ENCODE data around the gene AP5B1. TPM values are rescaled to one million over a fixed set of nuclear protein-coding genes. Genes with fewer than 3 reads are reported as not detected.

The AP5B1 gene
- total RNA-seq, 5 donors from 2014 or later (not counting 1 experiment from before 2014, with no cell fraction given), result 17.7 to 31.6 (median 30.1) TPM

DNA sequence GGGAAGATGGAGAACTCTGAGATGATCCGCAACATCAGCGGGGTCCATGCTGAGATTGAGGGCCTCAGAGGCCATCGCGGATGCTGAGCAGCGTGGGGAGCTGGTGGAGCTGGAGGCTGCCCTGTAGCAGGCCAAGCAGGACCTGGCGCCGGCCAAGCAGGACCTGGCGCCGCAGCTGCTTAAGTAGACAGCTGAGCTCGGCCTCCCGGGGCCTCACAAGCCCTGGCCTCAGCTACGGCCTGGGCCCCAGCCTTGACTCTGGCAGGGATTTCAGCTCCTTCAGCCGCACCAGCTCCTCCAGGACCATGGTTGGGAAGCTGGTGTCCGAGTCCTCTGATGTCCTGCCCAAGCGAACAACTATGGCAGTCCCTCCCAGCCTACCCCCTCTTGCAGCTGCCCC is 52.9 kb downstream of the AP5B1 start:
- Mint-ChIP-seq H3K4me3 (no peak overlapping the region), H3K4me1 (no peaks in the 10 kb centered on the region), H3K27ac (no peak overlapping the region), H3K9me3 (no peaks in the 10 kb centered on the region), H3K36me3 (no peaks in the 10 kb centered on the region), H3K27me3 (peaks cover 10 to 15% of the 10 kb centered on the region in 2 donors)
- Histone ChIP-seq H3K9me3 (no peaks in the 10 kb centered on the region), H3K4me3 (ENCODE audit: control insufficient read depth in 1 of 2, extremely low read depth in 1 of 2, low read length in 1 of 2) (no peak overlapping the region), H3K36me3 (ENCODE audit: control insufficient read depth in 2 of 2, extremely low read depth in 1 of 2, insufficient read depth in 1 of 2, low read length in 1 of 2) (no peaks in the 10 kb centered on the region), H3K27ac (ENCODE audit: low read length) (no peak overlapping the region), H3K4me1 (ENCODE audit: control insufficient read depth in 1 of 2, extremely low read depth in 1 of 2, insufficient read depth in 2 of 2, low read length in 2 of 2) (no peaks in the 10 kb centered on the region), H3K27me3 (replicated peaks in 1 of 2; ENCODE audit: control insufficient read depth in 2 of 2, extremely low read depth in 1 of 2, insufficient read depth in 2 of 2, low read length in 1 of 2) (peaks cover 0 to 28% of the 10 kb centered on the region in 2 experiments)
- 94% methylated on average over 14 of the region's 15 CpGs for WGBS (ENCODE audit: insufficient coverage)
- CTCF ChIA-PET, result interaction anchor here in 1 of 2 donors (0.6 to 0.7 kb wide), 2 partner anchors 43 to 119 kb away, joined by 4 read pairs; no protein-coding TSS in a partner anchor
- POLR2A ChIA-PET, result interaction anchor here in 1 of 2 donors (0.6 kb wide), 1 partner anchor 54 kb away, joined by 4 read pairs; no protein-coding TSS in a partner anchor
- ATAC-seq (replicated peaks in 1 of 4) (no peak), DNase-seq (no peak)

- no peak overlapping the region for H3K27ac Mint-ChIP-seq
- Histone ChIP-seq H3K27me3 (replicated peaks in 1 of 2; ENCODE audit: control insufficient read depth in 2 of 2, extremely low read depth in 1 of 2, insufficient read depth in 2 of 2, low read length in 1 of 2) (peaks cover 0 to 24% of the 10 kb centered on the region in 2 experiments), H3K36me3 (ENCODE audit: control insufficient read depth in 2 of 2, extremely low read depth in 1 of 2, insufficient read depth in 1 of 2, low read length in 1 of 2) (no peaks in the 10 kb centered on the region), H3K27ac (ENCODE audit: low read length) (no peak overlapping the region), H3K4me1 (ENCODE audit: control insufficient read depth in 1 of 2, extremely low read depth in 1 of 2, insufficient read depth in 2 of 2, low read length in 2 of 2) (no peaks in the 10 kb centered on the region), H3K9me3 (no peaks in the 10 kb centered on the region), H3K4me3 (ENCODE audit: control insufficient read depth in 1 of 2, extremely low read depth in 1 of 2, low read length in 1 of 2) (no peak overlapping the region)
- WGBS (ENCODE audit: insufficient coverage), result 78% methylated on average over 6 of the region's 6 CpGs
- no peaks in the 10 kb centered on the region for H3K9me3 Mint-ChIP-seq
- ATAC-seq (replicated peaks in 1 of 4), result no peak
- ChIA-PET CTCF (no interaction called here), POLR2A (no interaction called here)
- DNase-seq, result no peak
- H3K4me3 Mint-ChIP-seq, result no peak overlapping the region
- H3K4me1 Mint-ChIP-seq, result peaks cover 0 to 3% (median 0%) of the 10 kb centered on the region in 3 donors
- peaks cover 3 to 8% of the 10 kb centered on the region in 2 donors for H3K27me3 Mint-ChIP-seq
- no peaks in the 10 kb centered on the region for H3K36me3 Mint-ChIP-seq
Measured at GRCh38 chr11:65726660-65727059, 54.1 kb downstream of the AP5B1 start.

Other genes with a start within 250 kb of the AP5B1 start
- gene LTBP3, start 222.6 kb downstream of the AP5B1 start, total RNA-seq, result 100 to 1,000 TPM; 200 to 364 (median 284) TPM
- 10 to 100 TPM; 32.5 to 36.9 (median 34.5) TPM for gene ZNRD2, start 210.5 kb downstream of the AP5B1 start, total RNA-seq
- 10 to 100 TPM; 36.3 to 72.9 (median 69.3) TPM for gene FAM89B, start 208.4 kb downstream of the AP5B1 start, total RNA-seq
- 100 to 1,000 TPM; 115 to 170 (median 150) TPM for gene EHBP1L1, start 204.9 kb downstream of the AP5B1 start, total RNA-seq
- 1 to 10 TPM; 2.3 to 8.0 (median 3.6) TPM for gene KCNK7, start 185.2 kb downstream of the AP5B1 start, total RNA-seq
- gene MAP3K11, start 166.8 kb downstream of the AP5B1 start, total RNA-seq, result 100 to 1,000 TPM in 2 of 5 donors, 10 to 100 TPM in 3; 60.8 to 110 (median 84.0) TPM
- gene PCNX3, start 165.2 kb downstream of the AP5B1 start, total RNA-seq, result 10 to 100 TPM; 54.2 to 74.7 (median 66.8) TPM
- gene SIPA1, start 142.9 kb downstream of the AP5B1 start, total RNA-seq, result 100 to 1,000 TPM; 179 to 285 (median 200) TPM
- 100 to 1,000 TPM; 155 to 302 (median 172) TPM for gene RELA, start 118.1 kb downstream of the AP5B1 start, total RNA-seq
- 100 to 1,000 TPM in 4 of 5 donors, 10 to 100 TPM in 1; 99.9 to 111 (median 104) TPM for gene KAT5, start 68.7 kb downstream of the AP5B1 start, total RNA-seq
- gene RNASEH2C, start 60.2 kb downstream of the AP5B1 start, total RNA-seq, result 10 to 100 TPM; 35.8 to 77.4 (median 70.7) TPM
- under 1 TPM in 2 of 5 donors, not detected in 3; 0.12 to 0.13 TPM for gene OVOL1, start 6.1 kb upstream of the AP5B1 start, total RNA-seq
- gene SNX32, start 53.0 kb upstream of the AP5B1 start, total RNA-seq, result 1 to 10 TPM in 4 of 5 donors, under 1 TPM in 1; 0.26 to 1.4 (median 1.2) TPM
- 100 to 1,000 TPM; 584 to 761 (median 636) TPM for gene CFL1, start 77.2 kb upstream of the AP5B1 start, total RNA-seq
- 100 to 1,000 TPM in 2 of 5 donors, 10 to 100 TPM in 3; 55.5 to 118 (median 95.6) TPM for gene MUS81, start 79.5 kb upstream of the AP5B1 start, total RNA-seq
- 10 to 100 TPM in 3 of 5 donors, 1 to 10 TPM in 2; 7.0 to 14.1 (median 10.2) TPM for gene EFEMP2, start 91.8 kb upstream of the AP5B1 start, total RNA-seq
- 100 to 1,000 TPM in 1 of 5 donors, 10 to 100 TPM in 4; 45.3 to 127 (median 66.4) TPM for gene CTSW, start 98.9 kb upstream of the AP5B1 start, total RNA-seq
- 10 to 100 TPM; 30.2 to 47.1 (median 39.2) TPM for gene FIBP, start 107.5 kb upstream of the AP5B1 start, total RNA-seq
- 10 to 100 TPM; 20.3 to 39.0 (median 37.4) TPM for gene CCDC85B, start 109.7 kb upstream of the AP5B1 start, total RNA-seq
- gene FOSL1, start 119.4 kb upstream of the AP5B1 start, total RNA-seq, result 1 to 10 TPM in 2 of 5 donors, under 1 TPM in 3; 0.49 to 1.6 (median 0.65) TPM
- 10 to 100 TPM; 20.5 to 66.7 (median 63.3) TPM for gene C11orf68, start 138.1 kb upstream of the AP5B1 start, total RNA-seq
- 100 to 1,000 TPM in 3 of 5 donors, 10 to 100 TPM in 2; 56.3 to 122 (median 107) TPM for gene DRAP1, start 138.4 kb upstream of the AP5B1 start, total RNA-seq
- not detected for gene TSGA10IP, start 164.5 kb upstream of the AP5B1 start, total RNA-seq
- 10 to 100 TPM; 70.9 to 95.2 (median 89.9) TPM for gene SART1, start 180.8 kb upstream of the AP5B1 start, total RNA-seq
- 100 to 1,000 TPM in 1 of 5 donors, 10 to 100 TPM in 4; 50.7 to 114 (median 58.8) TPM for gene EIF1AD, start 221.2 kb upstream of the AP5B1 start, total RNA-seq
- gene BANF1, start 221.5 kb upstream of the AP5B1 start, total RNA-seq, result 100 to 1,000 TPM in 1 of 5 donors, 10 to 100 TPM in 4; 70.9 to 101 (median 82.6) TPM
- not detected for gene CST6, start 231.0 kb upstream of the AP5B1 start, total RNA-seq
- gene CATSPER1, start 245.5 kb upstream of the AP5B1 start, total RNA-seq, result not detected